CD1c-positive myeloid dendritic cell (primary cell): Measurements from ENCODE around the gene SPI1.
"Not testable (repeated sequence)": the region's sequence is repeated elsewhere in the genome, so short reads cannot be mapped to it uniquely, and the experiment has no call there.

Source experiments
- DNase-seq: peaks from one replicate; pipeline ENCODE4 v3.0.0-alpha.2; 2016; ENCODE audit errors: extremely low spot score

The SPI1 gene

DNA sequence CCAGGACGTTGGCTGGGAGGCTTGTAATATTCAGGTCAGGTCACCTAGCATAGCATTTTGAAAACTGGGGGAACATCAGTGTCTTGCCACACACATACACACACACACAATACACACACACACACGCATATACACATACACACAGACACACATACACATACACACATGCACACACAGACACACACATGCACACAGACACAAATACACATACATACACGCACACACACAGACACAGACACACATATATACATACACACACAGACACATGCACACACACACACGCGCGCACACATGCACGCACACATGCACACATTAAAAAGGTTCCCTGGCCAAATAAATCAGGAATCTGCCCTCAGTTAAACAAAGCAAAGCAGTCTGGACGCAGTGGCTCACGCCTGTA lies 38.3 kb downstream of the SPI1 start:
- no peak for DNase-seq

- DNase-seq: no peak
Observed at GRCh38 chr11:47338396-47339241, 39.7 kb downstream of the SPI1 start.

DNA sequence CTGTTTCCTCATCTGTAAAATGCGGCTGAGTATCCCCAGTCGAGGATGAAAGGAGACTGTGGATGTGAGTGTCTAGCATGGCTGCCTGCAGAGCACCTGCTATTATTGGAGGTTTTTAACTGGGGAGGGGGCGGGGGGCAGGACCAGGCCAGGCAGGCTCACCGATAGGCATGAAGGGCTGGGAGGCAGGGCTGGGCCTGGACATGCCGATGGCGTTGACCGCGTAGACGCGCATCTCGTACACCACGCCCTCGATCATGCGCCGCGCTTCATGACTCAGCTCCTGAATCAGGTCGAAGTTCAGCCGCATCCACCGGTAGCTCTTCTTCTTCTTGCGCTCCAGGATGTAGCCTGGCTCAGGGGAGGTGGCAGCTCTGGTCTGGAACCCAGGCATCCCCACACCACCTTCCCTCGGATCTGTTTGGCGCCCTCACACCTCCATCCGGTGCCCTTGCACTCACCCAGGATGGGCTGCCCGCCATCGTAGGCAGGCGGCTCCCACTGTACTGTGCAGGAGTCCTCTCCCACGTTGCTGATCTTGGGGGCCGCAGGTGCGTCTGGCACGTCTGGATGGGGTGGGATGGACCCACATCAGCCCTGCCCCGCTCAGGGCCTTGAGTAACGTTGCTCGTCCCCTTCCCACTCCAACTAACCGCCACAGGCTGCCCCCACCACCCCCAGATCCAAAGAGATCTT lies 41.0 kb downstream of the SPI1 start:
- DNase-seq: no peak

- DNase-seq: no peak
Observed at GRCh38 chr11:47336595-47336994, 41.8 kb downstream of the SPI1 start.

DNA sequence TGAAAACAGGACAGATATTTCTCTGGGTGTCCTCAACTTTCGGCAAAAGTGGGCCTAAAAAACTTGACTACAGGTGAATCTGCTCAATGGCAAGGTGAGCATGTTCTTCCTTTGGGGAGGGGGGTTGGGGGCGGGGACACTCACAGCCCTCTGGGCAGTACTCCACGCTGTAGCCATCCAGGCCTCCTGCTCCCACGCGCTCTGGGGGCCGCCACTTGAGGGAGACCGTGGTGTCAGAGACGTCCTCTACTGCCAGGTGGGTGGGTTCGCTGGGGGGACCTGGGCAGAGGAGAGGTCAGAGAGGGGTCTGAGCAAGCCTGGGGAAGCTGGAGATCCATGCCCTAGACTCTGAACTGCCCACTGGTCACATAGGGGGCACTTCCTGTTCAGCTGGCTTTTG lies 42.6 kb downstream of the SPI1 start:
- no peak for DNase-seq

DNA sequence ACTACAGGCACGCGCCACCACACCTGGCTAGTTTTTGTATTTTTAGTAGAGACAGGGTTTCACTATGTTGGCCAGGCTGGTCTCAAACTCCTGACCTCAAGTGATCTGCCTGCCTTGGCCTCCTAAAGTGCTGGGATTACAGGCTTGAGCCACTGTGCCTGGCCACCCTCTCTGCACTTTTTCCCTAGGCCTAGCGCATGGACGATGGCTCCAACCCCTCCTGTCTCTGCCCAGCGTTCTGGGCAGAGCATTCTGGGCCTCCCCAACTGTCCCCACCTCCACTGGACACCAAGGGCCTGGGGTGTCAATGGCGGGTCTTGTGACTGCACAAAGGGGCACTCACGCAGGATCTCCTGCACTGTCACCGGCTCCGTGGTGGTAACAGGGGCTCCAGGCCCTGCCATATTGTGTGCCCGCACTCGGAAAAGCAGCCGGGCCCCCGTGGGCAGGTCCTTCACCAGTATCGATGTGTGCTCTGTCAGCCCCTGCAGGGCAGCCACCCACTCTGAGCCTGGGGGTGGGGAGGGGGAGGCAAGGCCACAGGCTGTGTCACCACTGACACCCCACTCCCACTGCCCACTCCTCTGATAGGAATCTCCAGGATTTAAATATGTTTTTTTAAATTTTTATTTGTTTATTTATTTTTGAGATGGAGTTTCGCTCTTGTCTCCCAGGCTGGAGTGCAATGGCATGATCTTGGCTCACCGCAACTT lies 43.5 kb downstream of the SPI1 start:
- DNase-seq: not testable (repeated sequence)

DNA sequence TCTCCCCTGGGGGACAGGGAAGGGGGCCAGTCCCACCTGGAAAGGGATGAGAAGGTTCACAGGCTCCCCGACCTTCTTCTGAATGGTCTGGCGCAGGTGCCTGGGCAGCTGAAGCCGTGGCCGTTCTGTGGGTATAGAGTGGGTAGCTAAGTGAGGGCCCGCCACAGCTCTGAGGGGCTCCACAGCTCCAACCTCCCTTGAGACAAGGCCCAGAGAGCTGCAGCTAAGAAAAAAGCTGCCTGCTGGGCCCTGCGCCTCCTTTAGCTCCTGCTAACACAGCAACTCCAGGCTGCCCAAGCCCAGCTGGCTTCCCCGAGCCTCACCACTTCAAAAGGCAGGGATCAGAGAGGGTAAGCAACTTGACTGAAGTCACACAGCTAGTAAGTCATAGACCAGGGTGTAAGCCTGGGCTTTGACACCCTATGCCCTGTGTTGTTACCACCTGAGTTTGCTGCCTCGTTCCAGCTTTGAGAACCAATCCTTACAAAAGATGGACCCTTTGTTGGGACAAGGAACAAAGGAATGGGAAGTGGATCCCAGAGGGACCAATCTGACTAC lies 44.4 kb downstream of the SPI1 start:
- DNase-seq: no peak

- DNase-seq: no peak
Observed at GRCh38 chr11:47333526-47333845, 44.9 kb downstream of the SPI1 start.

GRCh38 chr11:47332791-47333525 lies 45.4 kb downstream of the SPI1 start:
- DNase-seq: no peak

DNA sequence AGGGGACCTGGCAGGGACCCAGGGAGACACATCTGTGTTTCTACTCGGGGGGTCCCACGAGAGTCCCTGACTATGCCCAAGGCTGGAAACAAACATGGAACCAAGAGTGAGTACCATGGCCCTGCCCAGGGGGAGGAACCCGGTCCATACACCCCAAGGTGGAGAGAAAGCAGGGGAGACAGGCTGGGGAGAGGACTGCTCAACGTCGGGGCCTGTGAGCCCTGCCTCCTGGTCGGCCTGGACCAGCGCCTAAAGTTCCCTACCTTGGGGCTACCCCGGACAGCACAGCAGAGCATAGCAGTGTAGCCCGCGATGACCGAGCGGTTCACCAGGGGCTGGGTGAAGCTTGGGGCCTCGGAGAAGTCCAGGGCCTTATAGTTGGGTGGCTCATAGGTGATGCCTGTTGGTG lies 46.0 kb downstream of the SPI1 start:
- no peak for DNase-seq

DNA sequence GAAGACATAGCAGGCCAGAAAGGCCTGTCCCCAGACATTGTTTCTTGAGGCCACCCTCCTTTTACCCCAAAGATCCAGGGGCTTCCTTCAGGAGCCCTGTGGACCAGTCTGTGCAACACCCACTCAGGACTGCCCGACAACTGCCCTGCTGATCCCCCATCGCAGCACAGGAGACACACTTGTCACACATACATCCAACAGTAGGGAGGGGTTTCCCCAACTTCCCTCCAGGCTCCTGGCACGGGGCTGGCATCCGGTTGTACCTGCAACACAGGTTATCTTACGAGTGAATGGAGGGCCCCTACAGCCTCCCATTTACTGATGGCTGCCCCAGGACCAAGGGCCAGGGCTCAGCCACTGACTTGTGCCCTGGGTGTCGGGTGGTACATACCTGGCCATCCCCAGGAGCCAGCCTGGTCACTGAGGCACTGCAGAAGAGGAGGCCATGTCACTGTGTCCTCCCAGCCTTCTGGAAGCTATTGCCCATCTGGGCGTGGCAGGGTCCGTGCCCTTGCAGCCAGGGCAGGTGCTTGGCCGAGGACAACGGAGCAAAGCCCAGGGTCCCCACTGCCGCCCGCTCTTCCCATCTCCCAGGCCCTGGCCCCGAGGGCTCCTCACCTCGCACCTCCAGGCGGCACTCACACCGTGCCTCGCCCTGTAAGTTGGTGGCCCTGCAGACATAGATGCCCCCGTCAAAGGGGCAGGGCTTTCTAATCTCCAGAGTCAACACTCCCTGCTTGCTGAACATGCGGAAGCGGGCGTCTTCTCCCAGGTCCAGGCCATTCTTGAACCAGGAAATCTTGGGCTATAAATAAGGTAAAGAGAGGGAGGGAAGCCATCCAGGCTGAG lies 46.7 kb downstream of the SPI1 start:
- no peak for DNase-seq

DNA sequence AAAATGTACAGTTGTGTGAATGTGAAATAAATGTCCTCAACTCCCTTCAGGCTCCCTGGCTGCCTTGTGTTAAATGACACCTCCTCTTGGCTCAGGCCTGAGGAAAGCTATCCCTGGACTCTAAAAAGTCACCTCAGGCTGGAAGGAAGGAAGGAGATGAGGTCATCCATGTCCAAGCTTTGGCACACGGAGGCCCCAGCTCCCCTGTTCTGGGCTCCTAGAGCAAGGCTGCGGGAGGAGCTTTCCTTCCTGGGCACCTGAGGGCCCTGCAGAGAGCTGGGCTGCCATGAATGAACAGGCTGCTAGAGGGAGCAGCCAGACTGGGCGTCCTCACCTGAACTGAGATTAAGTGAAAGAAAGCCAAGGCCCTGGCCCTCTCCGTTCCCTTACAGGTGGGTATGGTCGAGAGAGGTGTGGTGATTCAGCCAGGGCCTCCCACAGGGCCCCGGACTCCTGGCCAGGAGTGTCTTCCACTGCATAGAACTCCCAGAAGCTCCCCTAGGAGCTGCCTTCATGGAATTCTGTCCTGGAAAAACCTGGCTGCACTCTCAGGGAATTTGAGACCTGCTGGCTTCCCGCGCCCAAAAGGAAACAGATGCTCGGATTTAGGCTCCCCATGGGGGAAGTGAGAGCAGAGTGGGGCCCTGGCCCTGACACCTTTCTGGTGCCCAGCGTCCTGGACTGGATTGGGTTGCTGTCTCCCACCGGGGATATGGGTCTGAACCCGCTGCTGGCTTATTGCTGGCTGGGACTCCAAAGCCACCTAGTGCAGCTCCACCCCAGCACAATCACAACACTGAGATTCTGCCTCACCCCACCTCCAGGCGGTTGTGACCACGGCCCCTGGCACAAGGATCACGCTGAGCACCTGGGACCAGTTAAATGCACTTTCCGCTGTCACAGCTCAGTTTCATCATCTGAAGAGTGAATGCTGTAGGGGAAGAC lies 48.1 kb downstream of the SPI1 start:
- DNase-seq: no peak

GRCh38 chr11:47329431-47329986 lies 48.8 kb downstream of the SPI1 start:
- no peak for DNase-seq

DNA sequence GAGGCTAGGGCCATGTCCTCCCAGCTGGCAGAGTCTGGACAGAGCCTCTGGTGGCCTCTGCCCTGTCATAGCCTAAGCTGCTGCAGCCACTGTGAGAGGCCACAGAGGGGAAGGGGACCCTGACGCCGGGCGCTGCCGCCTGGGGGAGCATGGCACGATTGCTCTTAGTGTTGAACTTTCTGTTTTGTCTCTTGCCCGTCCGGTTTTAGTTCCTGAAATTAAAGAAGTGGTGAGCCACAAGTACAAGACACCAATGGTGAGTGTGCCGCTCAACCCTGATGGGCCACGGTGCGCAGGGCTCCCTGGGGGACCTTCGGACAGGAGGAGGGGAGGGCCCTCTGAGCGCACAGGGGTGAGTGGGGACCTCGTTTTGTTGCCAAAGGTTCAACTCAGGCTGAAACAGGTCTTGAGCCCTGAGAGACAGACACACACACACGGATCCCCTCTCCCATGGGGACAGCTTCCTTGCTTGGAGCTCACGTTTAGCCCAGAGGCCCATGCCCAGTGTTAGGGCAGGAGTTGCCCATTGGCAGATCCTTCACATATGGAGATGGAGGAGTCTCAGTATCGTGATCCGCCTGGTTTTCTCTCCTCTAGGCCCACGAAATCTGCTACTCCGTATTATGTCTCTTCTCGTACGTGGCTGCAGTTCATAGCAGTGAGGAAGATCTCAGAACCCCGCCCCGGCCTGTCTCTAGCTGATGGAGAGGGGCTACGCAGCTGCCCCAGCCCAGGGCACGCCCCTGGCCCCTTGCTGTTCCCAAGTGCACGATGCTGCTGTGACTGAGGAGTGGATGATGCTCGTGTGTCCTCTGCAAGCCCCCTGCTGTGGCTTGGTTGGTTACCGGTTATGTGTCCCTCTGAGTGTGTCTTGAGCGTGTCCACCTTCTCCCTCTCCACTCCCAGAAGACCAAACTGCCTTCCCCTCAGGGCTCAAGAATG lies 49.6 kb downstream of the SPI1 start:
- peak; percentile 41 for DNase-seq

DNA sequence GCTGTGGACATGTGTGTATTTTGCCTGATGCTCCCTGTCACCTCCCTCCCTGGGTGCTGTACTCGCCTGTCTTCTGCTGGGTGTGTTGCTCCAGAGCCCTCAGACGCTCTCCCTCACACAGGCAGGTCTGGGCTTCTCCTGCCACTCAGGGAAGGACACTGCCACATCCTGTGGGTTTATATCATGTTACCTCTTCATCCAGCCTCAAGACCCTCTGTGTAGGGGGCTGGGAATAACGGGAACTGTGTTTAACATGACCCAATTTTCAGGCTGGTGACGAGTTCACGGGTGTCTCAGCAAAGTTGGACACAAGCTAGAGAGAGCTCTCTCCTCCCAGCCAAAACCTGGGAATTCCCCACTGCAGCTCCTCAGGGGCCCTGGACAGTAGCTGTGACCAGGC lies 50.4 kb downstream of the SPI1 start:
- DNase-seq: no peak

- no peak for DNase-seq
Observed at GRCh38 chr11:47327025-47327424, 51.3 kb downstream of the SPI1 start.

GRCh38 chr11:47326198-47326597 lies 52.1 kb downstream of the SPI1 start:
- DNase-seq: no peak
